Measurements from ENCODE around the gene AMDHD2. TPM values are rescaled to one million over a fixed set of nuclear protein-coding genes. Genes with fewer than 3 reads are reported as not detected.

Gene AMDHD2
- total and polyA plus RNA-seq, 2 of the 13 experiments (the other 11 are each of a cell fraction or from before 2014, with no cell fraction given), result 33.5 to 39.1 TPM

- TF ChIP-seq HMG20A (CRISPR knock-in tag; IDR thresholded peaks at IDR 0.05; ENCODE audit: borderline replicate concordance) (no peak), ARNTL (CRISPR knock-in tag; IDR thresholded peaks at IDR 0.05) (0 out of 2 replicates have a peak, but pooled peaks have one; percentile 4), ZNF709 (CRISPR knock-in tag; IDR thresholded peaks at IDR 0.05) (peak; percentile 88), ZFP82 (CRISPR knock-in tag; IDR thresholded peaks at IDR 0.05; ENCODE audit: borderline replicate concordance) (no peak), ZNF550 (CRISPR knock-in tag; IDR thresholded peaks at IDR 0.05; ENCODE audit: borderline replicate concordance) (no peak), ZNF720 (CRISPR knock-in tag; IDR thresholded peaks at IDR 0.05) (no peak), JUND (CRISPR knock-in tag; IDR thresholded peaks at IDR 0.05) (no peak), ZBTB1 (CRISPR knock-in tag; IDR thresholded peaks at IDR 0.05; ENCODE audit: borderline replicate concordance) (no peak), NR2F6 (IDR thresholded peaks at IDR 0.05) (no peak; the same call in 1 of the 2 replicates), NR2F6 (CRISPR knock-in tag; IDR thresholded peaks at IDR 0.05) (peak; percentile 42; the same call in 1 of the 2 replicates), ZNF761 (CRISPR knock-in tag; conservative IDR thresholded peaks at IDR 0.05) (0 out of 2 replicates have a peak, but pooled peaks have one; percentile 34), PATZ1 (CRISPR knock-in tag; IDR thresholded peaks at IDR 0.05) (0 out of 2 replicates have a peak, but pooled peaks have one; percentile 49), PHF5A (CRISPR knock-in tag; IDR thresholded peaks at IDR 0.05; ENCODE audit: low read depth, unreplicated experiment) (peak; percentile 38), ZFY (CRISPR knock-in tag; IDR thresholded peaks at IDR 0.05) (peak; percentile 81), ZNF138 (CRISPR knock-in tag; IDR thresholded peaks at IDR 0.05; ENCODE audit: low read depth) (no peak), SNAPC4 (CRISPR knock-in tag; IDR thresholded peaks at IDR 0.05) (no peak), UBTF (CRISPR knock-in tag; IDR thresholded peaks at IDR 0.05) (peak; percentile 48; the same call in 1 of the 2 replicates)
Observed at GRCh38 chr16:2471653-2472487, 48.3 kb upstream of the AMDHD2 start (continued).
